ENCODE results near the gene TSKU. TPM values are rescaled to one million over a fixed set of nuclear protein-coding genes. Genes with fewer than 3 reads are reported as not detected.

Gene TSKU
- total and polyA plus RNA-seq, 9 donors, result 13.9 to 31.9 (median 23.5) TPM

- H3K4me3 ChIP-seq (ENCODE audit: low read length), result no peak overlapping the region
- 86% methylated on average over 10 of the region's 12 CpGs for WGBS (ENCODE audit: insufficient coverage)
- DNase-seq, result no peak
- peaks cover 22% of the 10 kb centered on the region for H3K36me3 ChIP-seq (ENCODE audit: control insufficient read depth, insufficient read depth, low read length)
- peaks cover 3% of the 10 kb centered on the region for H3K9me3 ChIP-seq (replicated peaks; ENCODE audit: control insufficient read depth, low read depth, low read length)
- peaks cover 26% of the 10 kb centered on the region for H3K4me1 ChIP-seq (ENCODE audit: control insufficient read depth, insufficient read depth, low read length)
- H3K27ac ChIP-seq (ENCODE audit: low read length), result no peak overlapping the region
- H3K27me3 ChIP-seq (ENCODE audit: control insufficient read depth, insufficient read depth, low read length), result no peaks in the 10 kb centered on the region
Measured at GRCh38 chr11:76794371-76795289, 11.5 kb downstream of the TSKU start.

- peaks cover 22% of the 10 kb centered on the region for H3K36me3 ChIP-seq (ENCODE audit: control insufficient read depth, insufficient read depth, low read length)
- no peak for DNase-seq
- no peaks in the 10 kb centered on the region for H3K27me3 ChIP-seq (ENCODE audit: control insufficient read depth, insufficient read depth, low read length)
- H3K27ac ChIP-seq (ENCODE audit: low read length), result no peak overlapping the region
- H3K4me1 ChIP-seq (ENCODE audit: control insufficient read depth, insufficient read depth, low read length), result peaks cover 27% of the 10 kb centered on the region
- WGBS (ENCODE audit: insufficient coverage), result 77% methylated on average over 14 of the region's 21 CpGs
- no peak overlapping the region for H3K4me3 ChIP-seq (ENCODE audit: low read length)
- peaks cover 3% of the 10 kb centered on the region for H3K9me3 ChIP-seq (replicated peaks; ENCODE audit: control insufficient read depth, low read depth, low read length)
Measured at GRCh38 chr11:76795290-76795935, 12.3 kb downstream of the TSKU start.

- no peak overlapping the region for H3K4me3 ChIP-seq (ENCODE audit: low read length)
- peaks cover 22% of the 10 kb centered on the region for H3K36me3 ChIP-seq (ENCODE audit: control insufficient read depth, insufficient read depth, low read length)
- H3K27ac ChIP-seq (ENCODE audit: low read length), result no peak overlapping the region
- peaks cover 27% of the 10 kb centered on the region for H3K4me1 ChIP-seq (ENCODE audit: control insufficient read depth, insufficient read depth, low read length)
- H3K9me3 ChIP-seq (replicated peaks; ENCODE audit: control insufficient read depth, low read depth, low read length), result peaks cover 3% of the 10 kb centered on the region
- WGBS (ENCODE audit: insufficient coverage), result 88% methylated on average over 26 of the region's 26 CpGs
- no peak for DNase-seq
- no peaks in the 10 kb centered on the region for H3K27me3 ChIP-seq (ENCODE audit: control insufficient read depth, insufficient read depth, low read length)
Measured at GRCh38 chr11:76795936-76796441, 12.8 kb downstream of the TSKU start.

GRCh38 chr11:76796511-76797198, 13.5 kb downstream of the TSKU start:
- DNase-seq, result no peak
- H3K4me3 ChIP-seq (ENCODE audit: low read length), result no peak overlapping the region
- no peaks in the 10 kb centered on the region for H3K9me3 ChIP-seq (replicated peaks; ENCODE audit: control insufficient read depth, low read depth, low read length)
- H3K36me3 ChIP-seq (ENCODE audit: control insufficient read depth, insufficient read depth, low read length), result peaks cover 22% of the 10 kb centered on the region
- 81% methylated on average over 18 of the region's 20 CpGs for WGBS (ENCODE audit: insufficient coverage)
- no peaks in the 10 kb centered on the region for H3K27me3 ChIP-seq (ENCODE audit: control insufficient read depth, insufficient read depth, low read length)
- H3K4me1 ChIP-seq (ENCODE audit: control insufficient read depth, insufficient read depth, low read length), result peaks cover 27% of the 10 kb centered on the region
- no peak overlapping the region for H3K27ac ChIP-seq (ENCODE audit: low read length)

GRCh38 chr11:76797341-76798201, 14.4 kb downstream of the TSKU start:
- 70% methylated on average over 6 of the region's 11 CpGs for WGBS (ENCODE audit: insufficient coverage)

GRCh38 chr11:76798202-76798581, 15.0 kb downstream of the TSKU start:
- Histone ChIP-seq H3K27ac (ENCODE audit: low read length) (no peak overlapping the region), H3K4me3 (ENCODE audit: low read length) (no peak overlapping the region), H3K27me3 (ENCODE audit: control insufficient read depth, insufficient read depth, low read length) (no peaks in the 10 kb centered on the region), H3K36me3 (ENCODE audit: control insufficient read depth, insufficient read depth, low read length) (peaks cover 22% of the 10 kb centered on the region), H3K4me1 (ENCODE audit: control insufficient read depth, insufficient read depth, low read length) (peaks cover 24% of the 10 kb centered on the region), H3K9me3 (replicated peaks; ENCODE audit: control insufficient read depth, low read depth, low read length) (no peaks in the 10 kb centered on the region)
- WGBS (ENCODE audit: insufficient coverage), result 94% methylated on average over 4 of the region's 5 CpGs
- DNase-seq, result no peak

More at GRCh38 chr11:76797341-76798201, 14.4 kb downstream of the TSKU start:
- peaks cover 27% of the 10 kb centered on the region for H3K4me1 ChIP-seq (ENCODE audit: control insufficient read depth, insufficient read depth, low read length)
- no peaks in the 10 kb centered on the region for H3K9me3 ChIP-seq (replicated peaks; ENCODE audit: control insufficient read depth, low read depth, low read length)
- H3K27me3 ChIP-seq (ENCODE audit: control insufficient read depth, insufficient read depth, low read length), result no peaks in the 10 kb centered on the region
- H3K36me3 ChIP-seq (ENCODE audit: control insufficient read depth, insufficient read depth, low read length), result peaks cover 22% of the 10 kb centered on the region
- no peak overlapping the region for H3K4me3 ChIP-seq (ENCODE audit: low read length)
- no peak for DNase-seq
- H3K27ac ChIP-seq (ENCODE audit: low read length), result no peak overlapping the region

- no peaks in the 10 kb centered on the region for H3K9me3 ChIP-seq (replicated peaks; ENCODE audit: control insufficient read depth, low read depth, low read length)
- DNase-seq, result no peak
- WGBS (ENCODE audit: insufficient coverage), result 0% methylated on average over 1 of the region's 9 CpGs
- H3K27me3 ChIP-seq (ENCODE audit: control insufficient read depth, insufficient read depth, low read length), result no peaks in the 10 kb centered on the region
- peaks cover 19% of the 10 kb centered on the region for H3K4me1 ChIP-seq (ENCODE audit: control insufficient read depth, insufficient read depth, low read length)
- no peak overlapping the region for H3K4me3 ChIP-seq (ENCODE audit: low read length)
- H3K27ac ChIP-seq (ENCODE audit: low read length), result no peak overlapping the region
- peaks cover 22% of the 10 kb centered on the region for H3K36me3 ChIP-seq (ENCODE audit: control insufficient read depth, insufficient read depth, low read length)
Measured at GRCh38 chr11:76798671-76799065, 15.5 kb downstream of the TSKU start.

- Histone ChIP-seq H3K27ac (ENCODE audit: low read length) (no peak overlapping the region), H3K4me3 (ENCODE audit: low read length) (peak overlapping the region; percentile 18), H3K36me3 (ENCODE audit: control insufficient read depth, insufficient read depth, low read length) (peaks cover 22% of the 10 kb centered on the region), H3K4me1 (ENCODE audit: control insufficient read depth, insufficient read depth, low read length) (peaks cover 15% of the 10 kb centered on the region), H3K9me3 (replicated peaks; ENCODE audit: control insufficient read depth, low read depth, low read length) (no peaks in the 10 kb centered on the region), H3K27me3 (ENCODE audit: control insufficient read depth, insufficient read depth, low read length) (no peaks in the 10 kb centered on the region)
- WGBS (ENCODE audit: insufficient coverage), result 6% methylated on average over 45 of the region's 47 CpGs
- DNase-seq, result peak; percentile 90
Measured at GRCh38 chr11:76799066-76799804, 16.1 kb downstream of the TSKU start.

Measured in muscle of leg (tissue), 11 donors.